GM19438 (cell line): ENCODE results near the gene SLC7A10.
"Not testable (repeated sequence)": the region's sequence is repeated elsewhere in the genome, so short reads cannot be mapped to it uniquely, and the experiment has no call there.

Source experiments
- ATAC-seq: cut with Tn5 transposase; IDR thresholded peaks from one replicate; pipeline ENCODE4 v1.9.1; 2021; ENCODE audit warnings: low read depth; ENCODE audit not compliant: unreplicated experiment

Gene SLC7A10

GRCh38 chr19:33204136-33204973 is 21.3 kb downstream of the SLC7A10 start:
- no peak for ATAC-seq

DNA sequence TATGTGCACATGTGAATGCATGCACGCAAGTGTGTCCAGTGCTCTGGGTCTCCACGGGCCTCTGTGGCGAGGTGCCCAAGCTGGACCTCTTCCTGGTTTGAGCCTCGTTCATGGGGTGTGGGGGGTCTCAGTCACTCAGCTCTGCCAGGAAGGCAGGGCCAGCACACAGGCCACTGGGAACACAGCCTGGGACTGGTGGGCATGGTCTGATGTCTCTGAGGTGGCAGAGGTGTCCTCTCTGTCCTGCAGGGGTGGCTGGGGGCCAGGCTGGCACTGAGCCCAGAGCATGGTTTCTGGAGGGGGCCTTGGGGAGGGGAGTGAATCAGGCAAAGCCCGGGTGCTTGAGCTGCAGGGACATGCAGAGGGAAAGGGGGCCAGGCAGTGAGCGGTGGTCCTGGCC is 22.1 kb downstream of the SLC7A10 start:
- no peak for ATAC-seq

DNA sequence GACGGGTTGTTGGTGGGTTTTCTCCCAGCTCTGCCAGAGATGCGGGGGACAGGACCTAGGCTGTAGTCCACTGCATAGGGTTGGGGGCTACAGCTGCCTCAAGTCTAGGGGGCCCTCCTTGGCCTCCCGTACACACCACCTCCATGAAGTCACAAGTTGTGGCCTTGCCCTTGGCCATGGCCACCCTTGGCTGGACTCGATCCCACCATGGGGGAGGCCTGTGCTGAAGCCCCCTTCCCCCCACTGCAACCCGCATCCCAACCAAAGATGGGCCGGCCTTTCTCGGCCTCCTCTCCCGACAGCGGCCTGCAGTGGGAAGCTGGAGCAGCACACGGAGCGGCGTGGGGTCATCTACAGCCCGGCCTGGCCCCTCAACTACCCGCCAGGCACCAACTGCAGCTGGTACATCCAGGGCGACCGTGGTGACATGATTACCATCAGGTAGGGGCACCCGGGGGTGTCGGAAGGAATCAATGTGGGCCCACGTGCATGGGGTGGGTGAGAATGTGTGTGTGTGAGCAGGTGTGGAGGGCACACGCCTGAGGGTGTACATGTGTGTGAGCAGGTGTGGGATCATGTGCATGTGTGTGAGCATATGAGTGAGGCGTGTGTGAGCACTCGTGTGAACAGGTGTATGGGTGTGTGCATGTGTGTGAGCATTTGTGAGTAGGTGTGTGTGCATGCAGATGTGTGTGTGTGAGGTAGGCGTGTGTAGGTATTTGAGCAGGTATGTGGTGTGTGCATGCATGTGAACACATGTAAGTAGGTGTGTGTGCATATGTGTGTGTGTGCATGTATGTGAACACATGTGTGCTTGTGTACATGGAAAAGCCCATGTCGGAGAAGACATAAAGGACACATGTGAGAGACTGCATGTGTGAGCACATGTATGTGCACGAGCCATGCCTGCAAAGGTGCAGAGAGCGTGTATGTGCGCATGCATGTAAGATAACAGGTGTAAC is 22.8 kb downstream of the SLC7A10 start:
- no peak for ATAC-seq

GRCh38 chr19:33201886-33202545 is 23.6 kb downstream of the SLC7A10 start:
- no peak for ATAC-seq

DNA sequence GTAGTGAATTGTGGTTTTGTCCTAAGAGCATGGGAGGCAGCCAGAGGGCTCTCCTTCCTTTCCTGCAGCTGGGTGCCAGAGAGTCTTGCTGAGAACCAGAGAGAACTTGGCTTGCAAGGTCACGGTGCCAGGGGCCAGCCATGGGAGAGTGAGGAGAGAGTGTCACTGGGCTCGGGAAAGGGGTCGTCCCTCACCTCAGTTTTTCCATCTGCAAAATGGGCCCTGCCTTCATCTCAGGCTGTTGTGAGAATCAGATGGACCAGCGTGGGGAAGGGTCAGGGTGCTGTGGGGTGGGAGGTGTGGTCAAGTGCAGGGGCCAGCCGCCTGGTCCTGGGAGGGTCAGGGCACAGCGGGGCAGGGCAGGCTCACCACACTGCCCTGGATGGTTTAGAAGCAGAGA is 24.2 kb downstream of the SLC7A10 start:
- no peak for ATAC-seq

- no peak for ATAC-seq
These were observed 26.0 kb downstream of the SLC7A10 start for GRCh38 chr19:33199441-33200265.

GRCh38 chr19:33198169-33198568 is 27.5 kb downstream of the SLC7A10 start:
- no peak for ATAC-seq

GRCh38 chr19:33197591-33198000 is 28.1 kb downstream of the SLC7A10 start:
- ATAC-seq: no peak

DNA sequence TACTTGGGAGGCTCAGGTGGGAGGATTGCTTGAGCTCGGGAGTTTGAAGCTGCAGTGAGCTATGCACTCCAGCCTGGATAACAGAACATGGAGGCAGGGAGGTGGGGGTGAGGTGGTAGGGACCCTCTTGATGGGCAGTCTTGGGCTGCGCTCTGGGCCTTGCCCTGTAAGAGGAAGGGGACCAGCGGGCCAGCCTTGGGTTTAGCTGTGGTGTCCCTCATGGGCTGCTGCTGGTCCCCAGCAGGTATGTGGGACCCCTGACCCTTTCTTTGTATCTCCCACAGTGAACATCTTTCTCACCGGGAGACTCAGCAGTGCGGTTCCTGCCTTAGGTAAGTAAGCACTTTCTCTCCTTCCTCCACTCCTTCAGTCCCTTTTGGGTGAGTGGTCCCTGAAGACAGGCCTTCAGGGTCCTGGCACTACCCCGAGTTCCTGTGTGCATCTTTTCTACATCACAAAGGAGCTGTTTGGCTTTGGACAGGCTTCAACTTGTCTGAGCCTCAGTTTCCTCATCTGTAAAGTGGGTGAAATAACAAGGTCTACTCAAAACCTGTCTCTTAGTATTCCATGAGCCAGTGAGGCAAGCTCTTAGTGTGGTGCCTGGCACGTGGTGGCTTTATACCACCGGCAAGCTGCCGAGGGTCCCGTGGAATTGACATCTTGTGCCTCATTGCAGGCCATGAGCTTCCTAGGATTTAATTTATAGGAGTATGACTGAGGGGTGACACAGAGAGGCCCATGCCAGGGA is 29.0 kb downstream of the SLC7A10 start:
- no peak for ATAC-seq

DNA sequence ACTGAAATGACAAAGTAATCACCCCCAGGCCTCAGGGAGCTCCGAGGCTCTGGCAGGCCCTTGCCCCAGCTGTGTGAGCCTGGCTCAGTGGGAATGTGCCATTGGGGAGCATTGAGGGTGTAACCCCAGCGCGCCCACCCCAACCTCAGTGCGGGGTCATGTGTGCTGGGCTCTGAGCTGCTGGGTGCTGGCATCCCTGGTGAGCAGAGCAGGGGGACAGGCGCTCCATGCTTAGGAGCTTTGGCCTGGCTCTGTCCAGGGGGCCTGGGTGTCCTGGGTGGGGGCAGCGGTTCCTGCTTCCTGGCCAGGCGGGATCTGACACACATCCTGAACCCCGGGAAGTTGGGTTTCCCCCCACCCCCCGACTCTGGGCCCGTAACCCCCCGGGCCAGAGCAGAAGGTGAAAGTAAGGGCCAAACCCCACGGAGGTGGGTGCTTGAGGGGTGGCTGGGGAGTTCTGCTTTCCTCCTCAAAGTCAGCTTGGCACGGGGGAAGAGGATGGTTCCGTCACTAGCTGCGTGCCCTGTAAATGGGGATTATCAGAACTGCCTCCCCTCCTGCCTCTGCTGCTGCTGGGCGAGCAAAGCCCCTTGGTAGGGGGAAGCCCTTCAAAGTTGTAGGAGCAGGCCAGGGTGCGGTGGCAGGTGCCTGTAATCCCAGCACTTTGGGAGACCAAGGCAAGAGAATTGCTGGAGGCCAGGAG is 29.9 kb downstream of the SLC7A10 start:
- no peak for ATAC-seq

- no peak for ATAC-seq
These were observed 30.6 kb downstream of the SLC7A10 start for GRCh38 chr19:33194886-33195644.

DNA sequence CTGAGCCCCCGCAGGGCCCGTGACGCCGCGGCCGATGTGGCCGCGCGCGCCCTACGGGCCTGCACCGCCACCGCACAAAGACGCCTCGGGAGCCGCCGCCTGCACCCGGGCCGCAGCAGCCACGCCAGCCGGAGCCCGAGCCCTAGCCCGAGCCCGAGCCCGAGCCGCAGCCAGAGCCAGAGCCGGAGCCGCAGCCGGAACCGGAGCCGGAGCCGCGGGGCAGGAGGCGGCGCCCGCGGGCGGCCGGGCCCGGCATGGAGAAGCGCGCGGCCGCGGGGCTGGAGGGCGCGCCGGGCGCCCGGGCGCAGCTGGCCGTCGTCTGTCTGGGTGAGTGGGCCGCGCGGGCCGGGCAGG is 31.1 kb downstream of the SLC7A10 start:
- ATAC-seq: no peak

DNA sequence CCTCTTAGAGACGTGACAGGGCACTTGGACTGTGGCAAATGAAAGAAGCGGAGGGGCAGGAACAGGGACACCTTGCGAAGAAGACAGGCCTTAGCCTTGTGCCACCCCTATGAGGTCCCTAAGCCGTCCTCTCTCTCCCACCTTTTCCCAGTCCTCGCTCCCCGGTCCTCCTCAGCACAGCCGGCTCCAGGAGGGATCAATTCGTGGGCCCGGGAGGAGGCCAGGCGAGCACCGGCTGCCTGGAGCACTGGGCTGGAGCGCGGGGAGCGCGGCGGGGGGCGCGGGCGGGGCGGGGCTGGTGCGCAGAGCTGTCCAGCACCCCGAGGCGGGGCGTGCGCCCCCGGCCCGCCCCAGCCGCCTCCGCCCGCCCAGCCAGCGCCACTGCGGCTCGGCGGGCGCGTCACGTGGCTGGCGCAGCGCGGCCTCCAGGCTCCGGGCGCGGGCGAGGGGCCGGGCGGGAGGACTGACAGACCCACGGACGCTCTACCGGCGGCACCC is 31.7 kb downstream of the SLC7A10 start, which contains the start of gene LRP3:
TSS of gene LRP3 (plus strand) at position 466 of the 498 bp plus-strand sequence. CDS start 456 bp downstream, outside the sequence.
- ATAC-seq: no peak

GRCh38 chr19:33193269-33193864 is 32.3 kb downstream of the SLC7A10 start:
- no peak for ATAC-seq

- ATAC-seq: no peak
These were observed 33.6 kb downstream of the SLC7A10 start for GRCh38 chr19:33192010-33192409.

DNA sequence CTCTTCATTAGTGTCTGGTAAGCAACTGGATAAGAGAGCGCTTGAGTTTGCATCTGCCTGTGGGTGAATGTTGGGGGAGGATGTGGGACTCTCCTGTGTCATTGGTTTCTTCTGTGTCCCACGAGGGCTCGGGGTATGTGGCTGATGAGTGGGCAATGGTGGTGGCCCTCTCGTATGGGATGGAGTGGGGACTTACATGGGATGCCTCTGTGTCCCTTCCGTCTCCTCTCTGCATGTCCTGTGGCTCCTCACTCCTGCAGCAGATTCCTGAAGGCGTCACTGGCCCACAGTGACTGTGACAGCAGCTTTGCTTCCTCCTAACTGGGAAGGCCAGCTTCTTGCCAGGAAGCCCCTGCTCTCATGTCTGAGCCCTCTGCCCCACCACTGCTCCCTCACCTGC is 34.1 kb downstream of the SLC7A10 start:
- no peak for ATAC-seq

DNA sequence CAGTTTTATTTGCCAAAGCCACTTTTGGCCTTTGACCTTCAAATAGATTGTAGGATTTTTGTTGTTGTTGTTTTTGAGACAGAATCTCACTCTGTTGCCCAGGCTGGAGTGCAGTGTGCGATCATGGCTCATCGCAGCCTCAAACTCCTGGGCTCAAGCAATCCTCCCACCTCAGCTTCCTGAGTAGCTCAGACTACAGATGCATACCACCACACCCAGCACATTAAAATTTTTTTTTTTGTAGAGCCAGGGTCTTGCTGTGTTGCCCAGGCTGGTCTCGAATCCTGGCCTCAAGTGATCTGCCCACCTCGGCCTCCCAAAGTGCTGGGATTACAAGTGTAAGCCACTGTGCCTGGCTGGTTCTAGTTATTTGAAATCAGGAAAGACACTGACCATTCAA is 34.6 kb downstream of the SLC7A10 start:
- ATAC-seq: not testable (repeated sequence)
